NCI-H748 treated with DMSO at 0.1 percent for 48 hours (cell line): ENCODE results near the gene SERPINI1.

Source experiments
- DNase-seq: peaks from one replicate; lab custom pipeline; 2025; lab: John Stamatoyannopoulos, UW

The SERPINI1 gene, protein sequence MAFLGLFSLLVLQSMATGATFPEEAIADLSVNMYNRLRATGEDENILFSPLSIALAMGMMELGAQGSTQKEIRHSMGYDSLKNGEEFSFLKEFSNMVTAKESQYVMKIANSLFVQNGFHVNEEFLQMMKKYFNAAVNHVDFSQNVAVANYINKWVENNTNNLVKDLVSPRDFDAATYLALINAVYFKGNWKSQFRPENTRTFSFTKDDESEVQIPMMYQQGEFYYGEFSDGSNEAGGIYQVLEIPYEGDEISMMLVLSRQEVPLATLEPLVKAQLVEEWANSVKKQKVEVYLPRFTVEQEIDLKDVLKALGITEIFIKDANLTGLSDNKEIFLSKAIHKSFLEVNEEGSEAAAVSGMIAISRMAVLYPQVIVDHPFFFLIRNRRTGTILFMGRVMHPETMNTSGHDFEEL

DNA sequence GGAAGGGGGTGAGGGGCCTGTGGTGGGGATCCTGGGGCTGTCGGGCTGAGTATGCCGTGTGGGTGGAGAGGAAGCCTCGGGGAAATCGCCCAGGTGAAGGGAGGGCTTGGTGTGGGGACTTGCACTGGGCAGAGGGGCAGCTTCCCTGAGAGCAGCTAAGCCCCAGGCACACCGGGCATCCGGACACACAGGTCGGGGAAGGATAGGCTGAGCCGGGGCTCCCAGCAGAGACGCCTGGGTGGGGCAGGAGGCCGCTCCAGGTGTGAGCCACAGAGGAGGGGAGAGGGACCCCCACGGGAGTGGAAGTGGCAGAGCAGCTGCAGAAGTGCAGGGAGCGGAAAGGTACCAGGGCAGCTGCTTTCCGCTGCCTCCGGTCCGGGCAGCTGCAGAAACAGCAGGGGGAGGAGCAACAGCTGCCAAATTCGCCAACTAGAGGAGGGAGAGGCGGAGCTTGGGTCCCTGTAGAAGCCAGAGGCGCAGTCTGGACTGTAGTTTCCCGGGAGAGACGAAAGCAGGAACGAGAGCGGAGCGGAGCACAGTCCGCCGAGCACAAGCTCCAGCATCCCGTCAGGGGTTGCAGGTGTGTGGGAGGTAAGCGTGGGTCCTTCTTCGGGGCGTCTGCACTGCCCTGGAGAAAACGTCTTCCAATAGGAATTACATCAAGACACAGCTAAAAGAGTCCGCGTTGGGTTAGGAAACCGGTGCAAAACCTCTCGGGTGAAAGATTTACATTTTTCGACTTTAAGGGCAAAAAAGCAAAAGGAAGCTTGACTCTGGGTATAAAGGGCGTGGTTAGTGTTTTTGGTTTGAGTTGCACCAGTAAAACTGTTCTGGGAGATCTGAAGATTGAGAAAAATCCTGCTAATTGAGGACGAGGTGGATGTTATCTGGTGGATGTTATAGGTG is at the start of gene SERPINI1:
Gene SERPINI1 (plus strand): TSS at position 489 of the 906 bp plus-strand sequence. CDS start 53,408 bp downstream, outside the sequence.
- DNase-seq: peak; percentile 75

DNA sequence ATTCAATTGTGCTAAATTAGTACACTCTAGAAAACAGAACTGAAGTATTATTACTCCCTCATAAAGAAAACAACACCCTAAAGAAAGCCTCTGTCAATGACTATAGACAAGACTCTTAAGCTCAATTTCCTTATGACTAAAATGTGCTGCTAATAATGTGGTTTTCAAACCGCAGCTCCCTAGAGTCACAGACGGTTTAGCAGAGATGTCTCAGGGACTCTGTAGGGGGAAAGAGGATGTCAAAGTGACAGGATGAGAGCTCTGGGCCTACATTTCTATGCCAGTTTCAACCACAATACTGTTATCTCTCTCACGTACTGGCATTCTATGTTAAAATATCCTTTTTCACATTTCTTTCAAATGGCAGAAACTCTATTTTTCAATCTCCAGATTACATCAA is 44.2 kb upstream of the SERPINI1 start:
- no peak for DNase-seq

DNA sequence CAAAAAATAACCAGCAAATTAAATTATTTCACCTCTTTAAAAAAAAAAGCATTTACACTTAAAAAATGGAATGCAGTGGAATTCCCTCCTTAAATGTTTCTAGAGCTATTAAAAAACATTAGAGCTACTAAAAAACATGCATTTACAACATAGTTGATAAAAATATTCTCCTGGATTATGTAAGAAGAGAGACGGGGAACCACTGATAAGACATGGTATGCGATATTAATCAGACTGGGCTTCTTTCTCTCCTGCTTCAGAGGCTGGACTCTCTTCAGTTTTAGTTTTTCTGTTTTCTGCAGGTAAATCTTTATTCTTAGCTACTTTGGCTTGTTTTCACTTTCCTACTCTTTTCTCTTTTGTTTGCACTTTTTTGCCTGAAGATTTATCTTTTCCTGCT is 41.4 kb upstream of the SERPINI1 start:
- no peak for DNase-seq

DNA sequence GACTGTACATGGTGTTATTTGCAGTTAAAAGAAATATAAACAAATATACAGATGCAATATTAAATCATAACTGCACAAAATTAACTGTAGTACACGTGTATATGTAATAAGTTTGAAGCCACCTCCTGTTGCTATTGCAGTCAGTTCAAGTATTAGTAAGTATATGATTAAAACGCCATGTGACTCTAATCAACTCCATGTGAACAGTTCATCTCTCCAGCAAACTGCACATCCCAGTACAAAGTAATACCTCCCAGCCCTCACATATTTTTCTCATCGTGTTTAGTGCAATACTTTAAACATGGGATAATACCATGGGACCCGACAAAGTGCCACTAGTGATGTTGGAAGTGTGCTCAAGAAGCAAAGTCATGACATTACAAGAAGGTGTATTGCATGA is 35.5 kb upstream of the SERPINI1 start:
- no peak for DNase-seq

DNA sequence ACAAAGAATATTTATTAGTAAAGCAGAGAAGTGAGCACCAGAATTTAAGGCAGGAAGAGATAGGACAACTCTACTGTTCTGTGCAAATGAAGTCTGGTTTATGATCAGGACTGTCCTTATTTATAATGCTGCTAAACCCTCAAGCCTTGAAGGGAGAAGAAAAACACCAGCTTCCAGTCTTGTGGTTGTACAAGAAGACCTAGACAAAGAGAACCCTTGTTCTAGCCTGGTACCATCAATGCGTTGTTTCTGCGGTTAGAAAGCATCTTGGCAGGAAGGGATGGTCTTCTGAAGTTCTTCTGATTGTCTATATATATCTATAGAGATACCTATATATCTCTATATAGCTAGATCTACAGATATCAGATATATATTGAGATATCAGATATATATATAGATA is 34.6 kb upstream of the SERPINI1 start:
- DNase-seq: no peak

DNA sequence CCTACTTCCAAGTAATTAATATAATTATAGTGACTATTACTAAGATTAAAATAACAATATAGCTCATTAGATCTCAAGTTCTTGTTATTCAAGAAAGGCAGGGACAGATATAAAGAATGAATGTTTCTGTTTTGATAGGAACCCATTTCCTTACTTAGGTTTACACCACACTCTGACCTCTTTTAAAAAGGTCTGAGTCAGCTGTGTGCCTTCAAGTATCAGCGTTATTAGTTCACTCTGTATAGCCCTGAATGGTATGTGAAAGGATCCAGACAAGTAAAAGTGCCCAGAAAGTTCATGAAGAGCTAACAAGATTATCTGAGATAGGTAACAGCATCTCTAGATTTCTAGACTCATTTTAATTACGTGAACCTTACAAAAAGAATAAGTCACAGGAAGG is 29.7 kb upstream of the SERPINI1 start:
- no peak for DNase-seq

DNA sequence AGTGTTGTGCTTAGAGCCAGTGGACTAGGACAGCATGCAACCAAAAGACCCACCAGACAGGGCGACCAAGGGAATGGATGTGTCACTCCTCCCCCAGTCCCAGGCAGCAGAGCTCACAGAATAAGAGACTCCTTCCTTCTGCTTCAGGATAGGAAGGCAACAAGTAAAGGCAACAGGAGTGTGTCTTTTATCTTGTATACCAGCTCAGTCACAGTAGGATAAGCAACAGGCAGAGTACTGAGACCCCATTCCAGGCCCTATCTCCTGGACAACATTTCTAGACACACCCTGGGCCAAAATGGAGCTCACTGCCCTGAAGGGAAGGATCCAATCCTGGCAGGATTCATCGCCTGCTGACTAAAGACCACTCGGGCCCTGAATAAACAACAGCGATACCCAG is 25.8 kb upstream of the SERPINI1 start:
- DNase-seq: no peak

DNA sequence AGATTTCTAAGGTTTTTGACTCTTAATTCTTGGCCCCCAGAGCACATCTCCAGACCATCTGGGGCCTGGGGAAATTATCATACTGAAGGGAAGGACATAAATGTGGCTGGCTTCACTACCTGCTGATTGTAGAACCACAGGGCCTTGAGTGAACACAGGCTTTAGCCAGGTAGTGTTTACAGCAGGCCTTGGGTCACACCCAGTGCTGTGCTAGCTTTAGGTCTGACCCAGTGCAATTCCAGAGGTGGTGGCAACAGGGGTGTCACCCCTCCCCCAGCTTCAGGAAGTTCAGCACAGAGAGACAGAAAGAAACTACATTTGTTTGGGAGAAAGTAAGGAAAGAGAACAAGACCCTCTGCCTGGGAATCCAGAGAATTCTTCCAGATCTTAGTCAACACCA is 25.0 kb upstream of the SERPINI1 start:
- no peak for DNase-seq

DNA sequence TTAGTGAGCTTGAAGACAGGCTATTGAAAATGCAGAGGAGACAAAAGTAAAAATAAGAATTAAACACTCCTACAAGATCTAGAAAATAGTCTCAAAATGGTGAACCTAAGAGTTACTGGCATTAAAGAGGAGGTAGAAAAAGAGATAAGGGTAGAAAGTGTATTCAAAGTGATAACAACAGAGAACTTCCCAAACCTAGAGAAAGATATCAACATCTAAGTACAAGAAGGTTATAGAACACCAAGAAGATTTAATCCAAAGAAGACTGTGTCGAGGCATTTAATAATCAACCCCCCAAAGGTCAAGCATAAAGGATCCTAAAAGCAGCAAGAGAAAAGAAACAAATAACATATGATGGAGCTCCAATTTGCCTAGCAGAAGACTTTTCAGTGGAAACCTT is 24.1 kb upstream of the SERPINI1 start:
- DNase-seq: no peak

DNA sequence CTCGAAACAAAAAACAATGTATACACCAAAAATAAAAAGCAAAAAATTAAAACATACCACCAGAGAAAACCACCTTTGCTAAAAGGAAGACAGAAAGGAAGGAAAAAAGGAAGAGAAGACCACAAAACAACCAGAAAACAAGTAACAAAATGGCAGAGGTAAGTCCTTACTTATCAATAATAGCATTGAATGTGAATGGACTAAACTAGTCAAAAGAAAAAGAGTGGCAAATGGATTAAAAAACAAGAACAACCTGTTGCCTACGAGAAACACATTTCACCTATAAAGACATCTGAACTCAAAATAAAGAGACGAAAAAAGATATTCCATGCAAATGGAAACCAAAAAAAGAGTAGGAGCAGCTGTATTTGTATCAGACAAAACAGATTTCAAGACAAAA is 23.1 kb upstream of the SERPINI1 start:
- DNase-seq: no peak

DNA sequence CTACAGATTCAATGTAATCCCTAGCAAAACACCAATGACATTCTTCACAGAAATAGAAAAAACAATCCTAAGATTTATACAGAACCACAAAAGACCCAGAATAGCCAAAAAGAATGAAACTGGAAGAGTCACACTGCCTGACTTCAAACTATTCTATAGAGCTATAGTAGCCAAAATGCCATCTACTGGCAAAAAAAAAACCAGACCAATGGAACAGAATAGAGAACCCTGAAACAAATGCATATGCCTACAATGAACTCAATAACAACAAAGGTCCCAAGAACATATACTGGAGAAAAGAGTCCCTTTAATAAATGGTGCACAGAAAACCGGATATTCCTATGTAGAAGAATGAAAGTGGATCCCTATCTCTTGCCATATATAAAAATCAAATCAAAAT is 20.6 kb upstream of the SERPINI1 start:
- no peak for DNase-seq

DNA sequence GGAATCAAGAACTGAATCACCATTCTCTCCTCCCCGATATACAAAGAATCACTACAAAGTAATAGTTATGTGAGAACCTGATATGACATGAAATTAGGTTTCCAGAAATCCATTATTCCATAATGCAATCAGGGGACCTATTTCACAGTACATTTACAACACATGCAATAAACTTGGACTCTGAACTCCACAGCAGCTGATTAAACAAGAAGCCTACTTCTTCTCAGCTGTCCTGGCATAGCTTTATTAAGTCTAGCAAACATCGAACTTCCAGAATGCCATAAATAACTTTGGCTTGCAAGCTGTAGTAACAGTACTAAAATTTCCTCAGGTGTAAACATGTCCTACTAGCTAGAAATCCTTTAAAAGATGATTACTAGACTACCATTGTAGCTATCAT is 18.6 kb upstream of the SERPINI1 start:
- no peak for DNase-seq

DNA sequence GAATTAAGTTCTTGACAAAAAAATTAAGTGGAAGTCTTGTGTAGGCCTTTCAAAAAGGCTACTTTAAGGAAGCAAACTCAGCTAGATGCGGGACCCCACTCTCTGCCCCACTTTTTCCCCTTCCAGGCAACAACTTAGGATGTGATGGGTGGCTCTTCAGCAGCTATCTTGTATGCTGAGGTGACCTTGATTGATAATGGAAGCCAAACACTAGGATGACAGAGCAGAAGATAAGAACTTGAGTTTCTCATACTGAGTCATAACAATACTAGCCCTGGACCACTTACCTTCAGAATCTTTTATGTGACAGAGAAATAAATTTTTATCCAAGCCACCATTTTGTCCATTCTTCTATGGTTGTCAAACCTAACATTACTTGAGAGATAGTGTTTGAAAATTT is 16.9 kb upstream of the SERPINI1 start:
- no peak for DNase-seq

DNA sequence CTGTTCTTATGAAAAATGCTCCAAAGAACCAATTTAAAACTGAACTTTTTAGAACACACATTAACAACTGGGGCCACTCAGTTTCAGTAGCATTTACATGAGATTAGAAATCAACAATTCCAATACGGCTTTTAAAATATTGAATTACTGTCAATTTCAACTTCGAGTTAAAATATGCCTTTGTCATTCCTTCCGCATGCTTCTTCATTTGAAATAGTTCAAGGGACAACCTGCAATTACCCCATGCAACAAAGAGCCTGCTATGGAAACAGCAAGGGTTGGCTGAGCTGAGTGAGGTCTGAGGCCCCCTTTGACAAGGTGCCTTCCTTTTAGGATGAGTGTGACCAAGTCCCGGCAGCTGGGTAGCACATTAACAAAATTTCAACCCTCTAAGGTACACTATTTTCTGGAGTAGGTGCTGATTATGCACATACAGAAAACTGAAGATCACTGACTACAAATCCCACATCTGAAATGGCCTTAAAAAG is 12.5 kb upstream of the SERPINI1 start:
- DNase-seq: no peak

DNA sequence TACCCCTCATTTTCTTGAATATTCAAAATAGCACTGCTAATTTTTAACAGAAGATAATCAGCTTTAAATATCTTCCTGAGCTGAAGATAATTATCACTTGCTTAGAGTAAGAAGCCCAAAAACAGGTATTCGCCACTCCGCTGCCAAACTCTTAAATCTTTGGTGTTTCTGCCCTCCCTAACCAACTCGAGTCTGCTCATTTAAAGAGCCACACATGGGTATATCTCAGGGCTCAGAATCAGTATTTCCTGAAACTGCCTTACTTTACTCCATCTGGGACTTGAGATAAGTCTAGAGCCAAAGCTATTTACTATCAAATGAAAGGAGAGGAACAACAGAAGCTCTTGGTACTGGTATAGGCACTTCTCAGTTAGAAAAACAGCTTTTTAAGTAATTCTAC is 11.6 kb upstream of the SERPINI1 start:
- DNase-seq: no peak

DNA sequence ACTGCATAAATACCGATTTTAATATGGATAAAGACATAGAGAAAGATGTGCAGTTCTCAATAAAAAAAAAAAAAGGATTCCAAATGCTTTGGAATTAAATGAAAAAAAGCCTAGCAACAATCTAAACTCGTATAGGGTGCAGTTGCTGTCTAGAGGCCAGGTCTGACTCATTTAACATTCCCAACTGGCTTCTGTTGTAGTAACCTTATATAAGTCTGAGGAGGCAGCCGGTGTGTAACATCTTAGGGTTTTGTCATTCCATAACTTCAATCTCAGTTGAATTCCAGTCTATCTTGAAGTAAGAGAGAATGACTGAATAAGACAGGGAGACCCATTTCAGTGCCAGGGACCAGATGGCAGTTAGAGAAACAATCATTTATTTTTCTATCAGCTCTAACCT is 7.3 kb upstream of the SERPINI1 start:
- no peak for DNase-seq

DNA sequence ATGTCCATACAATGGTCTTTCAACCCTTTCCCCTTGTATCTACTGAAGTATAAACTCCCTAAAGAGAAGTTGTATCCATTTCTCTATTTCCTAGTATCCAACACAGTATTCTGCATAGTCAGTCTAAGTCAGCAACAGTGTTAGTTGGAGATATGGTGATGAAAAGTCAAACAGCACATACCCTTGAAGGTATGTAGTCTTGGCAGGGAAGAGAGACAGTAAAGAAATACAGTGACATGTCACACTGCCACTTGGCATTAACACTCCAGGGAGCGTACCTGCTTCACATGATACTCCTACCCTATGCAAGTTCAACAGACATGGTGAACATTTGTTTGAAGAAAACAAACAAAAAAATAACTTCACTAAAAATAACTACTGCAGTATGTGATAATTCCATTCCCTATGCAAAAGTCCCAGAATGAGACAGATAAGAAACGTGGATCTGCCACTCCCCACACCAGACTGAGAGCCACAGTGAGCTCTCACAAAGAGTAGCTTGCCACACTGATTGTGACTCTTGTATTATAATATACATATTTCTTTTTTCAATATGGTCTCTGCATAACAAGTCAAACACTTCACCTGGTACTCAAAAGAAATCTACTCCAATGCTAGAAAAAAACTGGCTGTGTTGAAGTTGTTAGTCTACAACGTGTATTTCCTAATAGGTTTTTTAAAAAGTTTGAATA is 6.7 kb upstream of the SERPINI1 start:
- DNase-seq: no peak

DNA sequence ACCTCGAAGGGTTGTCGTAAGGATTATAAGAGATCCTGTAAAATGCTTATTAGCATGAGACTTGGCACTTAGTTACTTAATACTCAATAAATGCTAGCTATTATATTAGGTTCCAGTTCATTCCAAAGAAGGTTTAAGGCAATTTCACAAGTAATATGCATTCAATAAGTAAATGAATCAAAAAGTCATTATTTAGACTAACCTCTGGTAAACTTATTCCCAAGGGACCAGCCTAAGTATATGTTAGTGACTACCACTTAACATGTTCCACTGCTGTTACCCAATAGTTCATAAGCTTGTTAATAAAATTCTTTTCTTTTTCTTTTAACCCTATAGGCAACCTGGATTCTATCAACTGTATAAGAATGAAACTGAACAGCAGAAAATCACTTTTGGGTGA is 5.9 kb upstream of the SERPINI1 start:
- DNase-seq: no peak

DNA sequence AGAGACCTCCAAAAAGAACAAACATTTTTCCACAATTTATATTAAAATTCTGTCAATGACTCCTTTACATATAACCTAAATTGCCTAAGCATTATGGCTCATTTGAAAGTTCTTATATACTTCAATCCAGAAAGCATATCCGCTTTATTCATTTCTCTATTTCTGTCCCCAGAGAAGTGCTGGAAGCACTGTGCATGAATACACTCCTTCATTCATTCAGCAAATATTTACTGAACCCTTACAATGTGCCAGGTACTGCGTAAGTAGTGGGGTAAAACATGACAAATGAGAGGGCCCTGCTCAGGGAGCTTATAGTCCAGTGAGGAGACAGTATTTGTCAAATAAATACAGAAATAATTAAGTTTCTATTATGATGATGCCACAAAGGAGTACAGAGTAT is 4.1 kb upstream of the SERPINI1 start:
- no peak for DNase-seq

DNA sequence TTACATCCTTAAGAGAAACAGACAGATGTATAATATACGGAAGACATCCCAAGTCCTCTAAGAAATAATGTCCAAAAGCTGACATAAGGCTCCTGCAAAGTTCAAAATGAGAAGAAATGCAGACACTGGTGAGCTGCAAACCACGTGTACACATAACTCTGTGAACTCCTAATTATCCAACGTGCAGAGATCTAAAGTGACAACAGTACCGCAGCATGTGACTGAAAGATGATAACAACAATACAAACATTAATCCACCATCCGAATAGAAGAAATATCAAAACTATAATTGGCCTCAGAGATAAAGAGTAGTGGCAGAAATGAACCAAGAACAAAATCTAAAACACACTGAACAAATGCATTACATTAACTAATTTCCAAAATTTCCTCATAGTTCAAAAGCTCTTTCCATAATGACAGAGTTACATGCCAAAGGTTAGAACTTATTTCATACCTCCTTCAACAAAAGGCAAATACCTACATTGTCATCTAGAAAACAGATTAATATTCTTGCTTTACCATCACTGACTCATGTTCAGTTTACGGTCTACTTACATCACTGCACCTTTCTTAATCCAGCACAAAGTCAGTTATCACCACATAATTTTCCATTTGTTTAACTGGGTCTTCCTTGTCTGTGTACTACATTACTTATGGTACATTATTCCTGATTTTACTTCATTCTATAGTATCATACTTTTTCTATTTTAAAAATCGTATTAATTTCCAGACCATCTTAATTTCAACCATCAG is 3.0 kb upstream of the SERPINI1 start:
- DNase-seq: no peak

DNA sequence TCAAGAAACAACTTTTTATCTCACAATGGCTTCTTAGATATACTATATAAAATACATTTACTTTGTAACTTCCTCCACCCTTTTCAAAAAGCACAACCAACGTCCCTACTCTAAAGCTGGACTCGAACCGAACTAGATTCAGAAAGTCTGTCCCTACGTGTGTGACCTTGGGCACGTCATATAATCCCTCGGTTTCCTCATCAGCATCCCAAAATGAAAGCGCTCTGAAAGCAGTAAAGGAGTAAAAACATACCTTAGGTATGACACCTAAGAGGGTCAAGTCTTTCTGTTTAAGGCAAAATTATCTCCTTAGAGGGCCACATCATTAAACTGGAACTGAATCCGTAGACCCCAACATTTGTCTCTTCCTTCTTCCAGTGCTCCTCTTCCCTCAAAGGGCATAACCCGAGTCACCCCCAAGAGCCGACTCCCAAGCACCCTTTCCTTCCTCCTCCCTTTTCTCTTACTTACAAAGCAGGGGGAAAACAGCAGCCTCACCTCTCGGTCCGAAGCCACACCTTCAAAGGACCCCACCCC is 1.5 kb upstream of the SERPINI1 start:
- no peak for DNase-seq
